Measurements from ENCODE around the gene PPM1J.

The PPM1J gene, protein sequence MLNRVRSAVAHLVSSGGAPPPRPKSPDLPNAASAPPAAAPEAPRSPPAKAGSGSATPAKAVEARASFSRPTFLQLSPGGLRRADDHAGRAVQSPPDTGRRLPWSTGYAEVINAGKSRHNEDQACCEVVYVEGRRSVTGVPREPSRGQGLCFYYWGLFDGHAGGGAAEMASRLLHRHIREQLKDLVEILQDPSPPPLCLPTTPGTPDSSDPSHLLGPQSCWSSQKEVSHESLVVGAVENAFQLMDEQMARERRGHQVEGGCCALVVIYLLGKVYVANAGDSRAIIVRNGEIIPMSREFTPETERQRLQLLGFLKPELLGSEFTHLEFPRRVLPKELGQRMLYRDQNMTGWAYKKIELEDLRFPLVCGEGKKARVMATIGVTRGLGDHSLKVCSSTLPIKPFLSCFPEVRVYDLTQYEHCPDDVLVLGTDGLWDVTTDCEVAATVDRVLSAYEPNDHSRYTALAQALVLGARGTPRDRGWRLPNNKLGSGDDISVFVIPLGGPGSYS

DNA sequence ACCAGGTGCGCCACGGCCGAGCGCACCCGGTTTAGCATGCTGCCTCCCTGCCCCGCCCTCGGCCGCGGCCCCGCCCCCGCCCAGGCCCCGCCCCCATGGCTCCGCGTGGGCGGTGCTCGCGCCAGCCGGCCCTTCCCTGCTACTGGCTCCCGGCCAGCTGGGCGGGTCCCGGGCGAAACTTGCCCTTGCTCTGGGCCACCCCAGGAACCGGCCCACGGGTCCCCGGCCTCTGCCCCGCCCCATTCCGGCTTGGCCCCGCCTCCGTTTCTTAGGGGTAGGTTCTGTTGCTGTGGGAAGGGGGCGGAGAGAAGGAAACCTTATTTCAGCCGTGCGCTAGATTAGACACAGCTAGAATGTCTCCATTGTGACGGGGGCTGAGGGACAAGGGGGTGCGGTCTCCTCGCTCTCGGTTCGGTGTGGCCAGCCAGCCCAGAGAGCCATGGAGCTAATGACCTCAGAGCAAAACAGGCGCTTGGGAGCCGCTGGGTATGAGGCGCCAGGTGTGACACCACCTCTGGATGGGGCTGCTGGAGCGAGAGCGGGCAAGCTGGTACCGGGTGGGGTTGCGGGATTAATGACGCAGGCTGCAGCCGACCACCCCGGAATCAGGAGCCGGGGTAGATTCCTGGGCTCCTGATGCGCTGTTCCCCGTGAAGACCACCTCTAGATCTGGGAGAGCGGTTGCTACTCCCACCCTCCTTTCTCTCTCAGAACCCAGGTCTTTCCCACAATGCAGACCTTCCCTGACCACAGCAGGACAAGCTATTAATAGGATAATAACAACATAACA lies at the start of gene PPM1J:
TSS of gene PPM1J (minus strand) at position 69 of the 790 bp plus-strand sequence. CDS start at position 38, 31 bp downstream.
- Mint-ChIP-seq H3K4me1 (ENCODE audit: low read depth) (peaks cover 33% of the 10 kb centered on the region), H3K36me3 (ENCODE audit: low read depth) (no peaks in the 10 kb centered on the region), H3K27ac (peak within 1 kb of the TSS; percentile 43), H3K4me3 (peak within 1 kb of the TSS; percentile 85), H3K9me3 (no peaks in the 10 kb centered on the region), H3K27me3 (ENCODE audit: low read depth) (peaks cover 42% of the 10 kb centered on the region)

DNA sequence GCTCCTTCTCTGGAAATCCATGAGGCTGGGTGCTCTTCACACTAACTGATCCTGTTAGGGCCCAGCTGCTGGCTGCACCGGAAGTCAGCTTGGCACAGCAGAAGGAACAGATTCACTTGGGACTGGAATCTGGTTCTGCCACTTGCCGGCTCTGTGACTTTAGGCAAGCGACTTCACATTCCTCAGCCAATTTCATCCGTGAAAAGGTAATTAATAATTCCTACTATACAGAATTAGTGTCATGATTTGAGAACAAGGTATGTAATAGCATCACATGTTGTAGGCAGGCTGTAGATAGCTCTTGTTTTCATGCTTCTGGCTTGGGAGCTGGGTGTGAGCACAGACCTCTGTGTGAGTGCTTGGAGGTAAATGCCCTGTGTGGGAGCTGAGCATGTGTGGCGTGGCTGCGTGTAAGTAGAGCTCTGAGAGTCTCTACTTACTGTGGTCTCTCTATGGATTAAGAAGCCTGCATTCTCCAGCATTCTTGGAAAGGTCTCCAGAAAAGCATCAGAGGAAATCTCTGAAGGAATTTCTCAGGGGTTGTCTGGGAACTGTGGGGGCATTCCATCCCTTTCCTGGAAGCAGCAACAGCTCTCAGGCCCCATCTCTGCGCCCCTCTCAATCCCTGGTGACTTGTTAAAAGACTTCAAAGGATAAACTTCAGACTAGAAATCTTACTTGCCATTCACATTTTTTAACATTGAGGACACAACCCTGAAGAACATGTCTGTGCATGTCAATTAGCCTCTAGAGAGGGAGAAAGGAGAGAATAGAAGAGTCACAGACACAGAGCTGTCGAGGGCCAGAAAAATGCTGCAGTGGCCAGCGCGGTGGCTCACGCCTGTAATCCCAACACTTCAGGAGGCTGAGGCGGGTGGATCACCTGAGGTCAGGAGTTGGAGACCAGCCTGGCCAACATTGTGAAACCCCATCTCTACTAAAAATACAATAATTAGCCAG lies 47.7 kb upstream of the PPM1J start:
- Mint-ChIP-seq H3K27me3 (ENCODE audit: low read depth) (peaks cover 8% of the 10 kb centered on the region), H3K36me3 (ENCODE audit: low read depth) (no peaks in the 10 kb centered on the region), H3K9me3 (no peaks in the 10 kb centered on the region), H3K4me1 (ENCODE audit: low read depth) (peaks cover 5% of the 10 kb centered on the region), H3K27ac (no peak overlapping the region), H3K4me3 (no peak overlapping the region)

DNA sequence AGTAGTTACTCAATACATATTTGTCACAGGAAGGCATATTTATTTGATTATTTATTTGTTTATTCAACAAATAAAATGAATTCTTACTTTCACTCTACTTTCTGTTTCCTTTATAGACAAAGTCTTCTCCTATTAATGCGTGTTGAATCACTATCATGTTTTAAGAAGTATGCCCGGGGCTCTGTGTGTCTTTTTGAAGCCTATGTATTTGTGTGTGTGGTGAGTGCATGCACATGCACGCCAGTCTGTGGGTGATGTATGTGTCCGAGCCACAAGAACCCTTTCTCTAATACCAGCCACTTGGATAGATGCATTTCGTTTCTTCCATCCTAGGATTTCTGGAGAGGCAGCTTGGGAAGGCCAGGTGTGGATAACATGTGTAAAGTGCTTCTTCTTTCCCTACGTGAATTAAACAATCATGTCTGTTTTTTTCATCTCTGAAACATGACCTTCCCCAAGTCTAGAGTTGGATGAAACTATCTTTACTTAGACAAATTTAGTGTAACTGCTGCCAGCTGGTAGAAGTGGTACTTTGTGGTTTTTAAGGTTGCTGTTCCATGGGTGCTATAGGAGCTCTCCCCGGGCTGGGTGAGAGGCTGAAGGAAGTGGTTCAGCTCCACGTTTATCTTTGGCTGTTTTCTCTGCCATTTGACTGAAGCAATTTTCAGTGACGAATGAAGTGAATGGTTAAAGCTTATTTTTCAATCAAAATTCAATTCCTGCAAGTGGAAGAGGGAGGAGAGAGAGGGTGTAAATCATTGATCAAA lies 46.8 kb upstream of the PPM1J start:
- peaks cover 5% of the 10 kb centered on the region for H3K4me1 Mint-ChIP-seq (ENCODE audit: low read depth)
- H3K27me3 Mint-ChIP-seq (ENCODE audit: low read depth): peaks cover 8% of the 10 kb centered on the region
- no peak overlapping the region for H3K4me3 Mint-ChIP-seq
- H3K27ac Mint-ChIP-seq: no peak overlapping the region
- no peaks in the 10 kb centered on the region for H3K36me3 Mint-ChIP-seq (ENCODE audit: low read depth)
- H3K9me3 Mint-ChIP-seq: no peaks in the 10 kb centered on the region

DNA sequence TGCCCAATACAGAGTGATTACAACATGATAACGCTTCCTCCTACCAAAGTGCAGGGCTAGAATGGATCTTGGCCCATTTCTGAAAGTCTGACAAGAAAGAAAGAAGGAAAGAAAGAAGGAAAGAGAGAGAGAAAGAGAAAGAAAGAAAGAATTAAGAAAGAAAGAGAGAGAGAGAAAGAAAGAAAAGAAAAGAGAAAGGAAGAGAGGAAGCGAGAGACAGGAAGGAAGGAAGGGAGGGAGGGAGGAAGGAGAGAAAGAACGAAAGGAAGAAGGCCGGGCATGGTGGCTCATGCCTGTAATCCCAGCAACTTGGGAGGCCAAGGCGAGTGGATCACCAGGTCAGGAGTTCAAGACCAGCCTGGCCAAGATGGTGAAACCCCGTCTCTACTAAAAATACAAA lies 44.1 kb upstream of the PPM1J start:
- H3K27ac Mint-ChIP-seq: peak overlapping the region; percentile 43
- no peak overlapping the region for H3K4me3 Mint-ChIP-seq
- H3K9me3 Mint-ChIP-seq: peaks cover 2% of the 10 kb centered on the region
- H3K36me3 Mint-ChIP-seq (ENCODE audit: low read depth): no peaks in the 10 kb centered on the region
- H3K27me3 Mint-ChIP-seq (ENCODE audit: low read depth): peaks cover 8% of the 10 kb centered on the region
- H3K4me1 Mint-ChIP-seq (ENCODE audit: low read depth): peaks cover 5% of the 10 kb centered on the region

DNA sequence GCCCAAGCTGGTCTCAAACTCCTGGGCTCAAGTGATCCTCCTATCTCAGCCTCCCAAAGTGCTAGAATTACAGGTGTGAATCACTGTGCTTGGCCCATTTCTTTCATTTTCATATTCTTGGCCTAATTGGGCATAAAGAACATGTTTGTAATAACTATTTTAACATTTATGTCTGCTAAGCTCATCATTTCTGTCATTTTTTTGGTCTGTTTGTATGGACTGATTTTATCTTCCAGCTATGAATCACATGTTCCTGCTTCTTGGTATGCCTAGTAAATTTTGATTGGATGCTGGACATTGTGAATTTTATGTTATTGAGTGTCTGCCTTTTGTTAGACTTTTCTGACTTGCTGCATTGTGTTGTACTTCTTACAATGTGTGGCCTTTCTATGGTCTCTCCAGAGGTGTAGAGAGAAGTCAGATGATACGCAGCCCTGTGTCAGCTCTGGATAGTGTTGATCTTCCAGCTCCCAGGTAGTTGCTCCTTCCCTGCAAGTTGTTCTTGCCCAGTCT lies 39.0 kb upstream of the PPM1J start:
- Mint-ChIP-seq H3K27ac (no peak overlapping the region), H3K4me1 (ENCODE audit: low read depth) (peaks cover 1% of the 10 kb centered on the region), H3K9me3 (peaks cover 3% of the 10 kb centered on the region), H3K27me3 (ENCODE audit: low read depth) (peaks cover 12% of the 10 kb centered on the region), H3K4me3 (no peak overlapping the region), H3K36me3 (ENCODE audit: low read depth) (no peaks in the 10 kb centered on the region)

DNA sequence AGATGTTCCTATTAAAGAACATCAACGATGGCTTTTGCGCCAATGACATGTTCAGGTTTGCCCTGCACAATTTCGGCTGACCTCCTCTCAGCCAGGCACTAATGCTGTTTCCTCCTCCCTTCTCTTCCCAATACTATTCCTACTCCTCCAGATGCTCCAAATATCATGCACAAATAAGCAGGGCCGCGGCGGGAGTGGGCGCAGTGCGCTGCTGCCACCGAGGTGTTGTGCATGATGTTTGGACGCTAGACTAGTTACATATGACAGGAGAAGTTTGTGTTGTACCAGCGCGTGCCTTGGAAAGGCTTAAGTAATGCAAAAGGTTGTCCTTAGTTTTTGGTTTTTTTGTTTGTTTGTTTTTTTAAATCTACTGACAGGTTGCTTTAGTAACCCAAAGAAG lies 33.3 kb upstream of the PPM1J start:
- H3K4me1 Mint-ChIP-seq (ENCODE audit: low read depth): no peaks in the 10 kb centered on the region
- H3K9me3 Mint-ChIP-seq: no peaks in the 10 kb centered on the region
- no peak overlapping the region for H3K4me3 Mint-ChIP-seq
- H3K27me3 Mint-ChIP-seq (ENCODE audit: low read depth): peaks cover 41% of the 10 kb centered on the region
- H3K36me3 Mint-ChIP-seq (ENCODE audit: low read depth): no peaks in the 10 kb centered on the region
- no peak overlapping the region for H3K27ac Mint-ChIP-seq

DNA sequence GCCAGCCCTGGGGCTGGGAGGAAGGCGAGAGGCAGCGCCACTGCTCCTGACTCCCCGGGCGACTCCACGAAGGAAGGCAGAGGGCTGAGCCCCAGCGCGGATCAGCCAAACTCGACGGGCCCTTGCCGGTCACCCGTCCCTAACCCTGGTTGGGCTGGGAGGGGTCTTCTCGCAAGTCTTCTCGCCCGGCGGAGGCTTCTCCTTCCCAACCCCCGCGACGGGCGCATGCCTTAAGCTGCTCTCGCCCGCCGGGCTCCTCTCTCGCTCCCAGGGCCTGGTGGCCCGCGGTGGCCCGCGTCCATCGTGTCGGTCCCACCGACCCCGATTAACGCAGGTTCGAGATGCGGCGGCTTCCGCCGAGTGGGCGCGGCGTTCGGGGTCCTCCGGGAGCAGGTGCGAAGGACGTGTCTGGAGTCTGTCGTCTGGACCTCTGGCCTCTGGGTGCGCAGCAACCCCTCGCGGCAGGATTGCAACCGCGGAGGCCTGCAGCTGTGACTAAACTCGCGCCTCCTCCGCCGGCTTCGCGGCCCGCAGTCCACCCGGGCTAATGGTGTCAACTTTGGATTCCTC lies 29.0 kb upstream of the PPM1J start:
- H3K36me3 Mint-ChIP-seq (ENCODE audit: low read depth): no peaks in the 10 kb centered on the region
- peaks cover 70% of the 10 kb centered on the region for H3K27me3 Mint-ChIP-seq (ENCODE audit: low read depth)
- H3K27ac Mint-ChIP-seq: no peak overlapping the region
- no peaks in the 10 kb centered on the region for H3K4me1 Mint-ChIP-seq (ENCODE audit: low read depth)
- H3K4me3 Mint-ChIP-seq: no peak overlapping the region
- no peaks in the 10 kb centered on the region for H3K9me3 Mint-ChIP-seq

DNA sequence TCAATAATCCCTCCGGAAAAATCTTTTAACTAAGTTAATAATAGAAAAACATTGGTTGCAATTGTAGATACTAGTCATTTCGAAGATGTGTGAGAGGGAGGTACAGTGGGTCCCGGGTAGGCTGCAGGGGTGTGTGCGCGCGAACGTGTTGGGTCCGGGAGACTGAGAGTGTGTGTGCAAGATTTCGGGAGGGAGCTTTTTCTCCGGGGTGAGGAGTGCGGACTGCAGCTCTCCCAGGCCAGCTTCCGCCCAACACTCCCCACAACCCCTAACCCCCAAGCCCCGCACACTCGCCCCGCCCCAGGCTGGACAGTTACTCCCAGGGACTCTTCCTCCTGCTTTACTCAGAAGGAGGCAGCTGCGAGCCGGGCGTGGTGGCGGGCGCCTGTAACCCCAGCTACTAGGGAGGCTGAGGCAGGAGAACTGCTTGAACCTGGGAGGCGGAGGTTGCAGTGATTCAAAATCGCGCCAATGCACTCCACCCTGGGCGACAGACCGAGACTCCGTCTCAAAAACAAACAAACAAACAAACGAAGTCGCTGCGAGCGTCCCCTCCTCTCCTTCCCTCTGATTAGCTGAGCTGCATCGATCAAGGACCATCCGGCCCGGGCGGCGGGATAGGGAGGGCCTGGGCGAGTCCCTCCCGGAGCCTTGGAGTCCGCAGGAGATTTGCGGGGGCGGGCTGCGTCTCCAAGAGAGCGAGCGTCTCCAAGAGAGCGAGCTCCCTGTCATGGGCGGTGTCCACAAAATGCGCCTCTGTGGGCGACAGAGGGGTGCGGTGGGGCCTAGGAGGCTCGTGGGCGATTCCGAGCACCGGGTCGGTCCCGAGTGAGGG lies 28.3 kb upstream of the PPM1J start:
- Mint-ChIP-seq H3K36me3 (ENCODE audit: low read depth) (no peaks in the 10 kb centered on the region), H3K27me3 (ENCODE audit: low read depth) (peaks cover 70% of the 10 kb centered on the region), H3K4me1 (ENCODE audit: low read depth) (no peaks in the 10 kb centered on the region), H3K27ac (no peak overlapping the region), H3K9me3 (no peaks in the 10 kb centered on the region), H3K4me3 (no peak overlapping the region)

DNA sequence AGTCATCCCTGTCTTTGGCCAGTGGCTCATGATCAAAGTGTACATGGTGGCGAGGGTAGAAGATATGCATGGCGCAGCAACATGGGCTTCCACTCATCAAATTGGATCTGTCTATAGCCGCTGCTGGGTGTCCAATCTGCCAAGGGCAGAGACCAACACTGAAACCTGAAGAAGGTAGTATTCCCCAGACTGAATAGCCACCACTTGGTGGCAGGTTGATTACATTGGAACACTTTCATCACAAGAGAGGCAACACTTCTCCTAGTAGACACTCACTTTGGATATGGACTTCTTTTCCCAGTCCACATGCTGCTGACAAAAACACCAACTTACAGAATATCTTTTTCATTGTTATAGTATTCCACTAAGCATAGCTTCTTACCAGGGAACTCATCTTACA lies 22.4 kb upstream of the PPM1J start:
- Mint-ChIP-seq H3K27ac (no peak overlapping the region), H3K36me3 (ENCODE audit: low read depth) (no peaks in the 10 kb centered on the region), H3K9me3 (no peaks in the 10 kb centered on the region), H3K27me3 (ENCODE audit: low read depth) (peaks cover 41% of the 10 kb centered on the region), H3K4me1 (ENCODE audit: low read depth) (no peaks in the 10 kb centered on the region), H3K4me3 (no peak overlapping the region)

DNA sequence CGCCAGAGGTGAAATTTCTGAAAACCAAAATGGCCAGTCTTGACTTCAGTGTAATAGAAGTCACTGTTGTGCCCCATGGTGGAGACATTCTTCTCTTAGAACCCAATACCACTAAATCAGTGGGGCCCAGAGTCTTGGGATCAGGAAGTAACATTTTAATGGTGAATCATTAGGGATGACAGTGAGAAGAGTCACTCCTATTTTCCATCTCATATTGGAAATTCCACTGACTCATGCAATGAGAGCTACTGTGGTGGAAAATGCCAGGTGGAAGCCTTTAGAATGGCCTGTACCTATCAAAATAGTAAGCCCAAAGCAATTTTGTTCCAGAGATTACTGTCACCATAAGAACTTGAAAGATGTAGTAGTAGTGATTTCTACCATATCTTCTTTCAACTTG lies 20.6 kb upstream of the PPM1J start:
- Mint-ChIP-seq H3K27me3 (ENCODE audit: low read depth) (peaks cover 24% of the 10 kb centered on the region), H3K27ac (no peak overlapping the region)

DNA sequence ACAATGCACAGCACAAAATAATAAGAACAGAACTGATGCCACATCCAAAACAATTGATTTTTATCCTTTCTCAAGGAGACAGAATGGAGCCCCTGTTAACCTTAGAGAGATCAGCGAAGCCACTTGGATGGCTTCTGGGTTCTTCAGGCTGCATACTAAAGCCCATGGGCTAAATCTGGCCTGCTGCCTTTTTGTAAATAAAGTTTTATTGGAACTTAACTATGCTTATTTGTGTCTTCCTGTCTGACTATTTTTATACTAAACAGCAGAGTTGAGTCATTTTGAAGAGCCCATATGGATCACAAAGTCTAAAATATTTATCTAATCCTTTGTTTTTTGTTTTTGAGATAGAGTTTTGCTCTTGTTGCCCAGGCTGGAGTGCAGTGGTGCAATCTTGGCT lies 16.3 kb upstream of the PPM1J start:
- H3K9me3 Mint-ChIP-seq: no peaks in the 10 kb centered on the region

More for the DNA sequence above, 20.6 kb upstream of the PPM1J start:
- no peaks in the 10 kb centered on the region for H3K9me3 Mint-ChIP-seq
- no peaks in the 10 kb centered on the region for H3K36me3 Mint-ChIP-seq (ENCODE audit: low read depth)
- no peak overlapping the region for H3K4me3 Mint-ChIP-seq
- no peaks in the 10 kb centered on the region for H3K4me1 Mint-ChIP-seq (ENCODE audit: low read depth)

DNA sequence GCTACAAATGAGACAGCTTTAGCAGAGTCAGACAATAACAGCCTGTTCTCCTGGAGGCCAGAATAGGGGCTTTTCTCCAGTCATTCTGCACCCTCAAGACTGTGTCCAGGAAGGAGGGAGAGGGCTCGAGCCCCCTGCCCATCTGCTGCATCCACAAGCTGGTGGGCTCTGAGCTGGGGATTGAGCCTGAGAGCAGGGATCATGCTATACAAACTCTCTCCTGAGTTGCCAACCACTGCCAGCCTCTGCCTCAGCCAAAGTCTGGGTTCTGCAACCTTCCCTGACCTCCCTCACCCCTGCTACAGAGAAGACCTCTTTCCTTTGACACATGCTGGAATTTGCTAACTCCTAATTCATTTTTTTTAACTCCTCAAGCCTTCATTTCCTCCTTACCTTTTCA lies 14.8 kb upstream of the PPM1J start:
- Mint-ChIP-seq H3K9me3 (no peaks in the 10 kb centered on the region), H3K4me3 (no peak overlapping the region), H3K27me3 (ENCODE audit: low read depth) (peaks cover 3% of the 10 kb centered on the region), H3K27ac (no peak overlapping the region), H3K36me3 (ENCODE audit: low read depth) (no peaks in the 10 kb centered on the region), H3K4me1 (ENCODE audit: low read depth) (no peaks in the 10 kb centered on the region)

More for the DNA sequence above, 16.3 kb upstream of the PPM1J start:
- Mint-ChIP-seq H3K4me3 (no peak overlapping the region), H3K27me3 (ENCODE audit: low read depth) (peaks cover 3% of the 10 kb centered on the region), H3K4me1 (ENCODE audit: low read depth) (no peaks in the 10 kb centered on the region), H3K36me3 (ENCODE audit: low read depth) (no peaks in the 10 kb centered on the region), H3K27ac (no peak overlapping the region)

Data from T-helper 1 cell treated with Interleukin-12 subunit alpha and Interleukin-12 subunit beta and Interleukin-4 antibody, amounts not matched to agents 30 μg/mL and 1 μg/mL, for 36 hours (primary cell).